NT2/D1 (cell line): ENCODE data around the gene PIGT.

ENCODE experiments used
- SUZ12 ChIP-seq: IDR thresholded peaks from 2 replicates; pipeline ENCODE4 v1.6.1; 2011; ENCODE audit not compliant: insufficient read length, insufficient read depth; ENCODE audit errors: extremely low read depth
- YY1 ChIP-seq: IDR thresholded peaks from 2 replicates; pipeline ENCODE4 v1.6.1; 2011; ENCODE audit not compliant: insufficient read length, insufficient read depth
- ZNF274 ChIP-seq: IDR thresholded peaks from 2 replicates; pipeline ENCODE4 v1.6.1; 2011; ENCODE audit warnings: mild to moderate bottlenecking, low read depth, low read length

DNA sequence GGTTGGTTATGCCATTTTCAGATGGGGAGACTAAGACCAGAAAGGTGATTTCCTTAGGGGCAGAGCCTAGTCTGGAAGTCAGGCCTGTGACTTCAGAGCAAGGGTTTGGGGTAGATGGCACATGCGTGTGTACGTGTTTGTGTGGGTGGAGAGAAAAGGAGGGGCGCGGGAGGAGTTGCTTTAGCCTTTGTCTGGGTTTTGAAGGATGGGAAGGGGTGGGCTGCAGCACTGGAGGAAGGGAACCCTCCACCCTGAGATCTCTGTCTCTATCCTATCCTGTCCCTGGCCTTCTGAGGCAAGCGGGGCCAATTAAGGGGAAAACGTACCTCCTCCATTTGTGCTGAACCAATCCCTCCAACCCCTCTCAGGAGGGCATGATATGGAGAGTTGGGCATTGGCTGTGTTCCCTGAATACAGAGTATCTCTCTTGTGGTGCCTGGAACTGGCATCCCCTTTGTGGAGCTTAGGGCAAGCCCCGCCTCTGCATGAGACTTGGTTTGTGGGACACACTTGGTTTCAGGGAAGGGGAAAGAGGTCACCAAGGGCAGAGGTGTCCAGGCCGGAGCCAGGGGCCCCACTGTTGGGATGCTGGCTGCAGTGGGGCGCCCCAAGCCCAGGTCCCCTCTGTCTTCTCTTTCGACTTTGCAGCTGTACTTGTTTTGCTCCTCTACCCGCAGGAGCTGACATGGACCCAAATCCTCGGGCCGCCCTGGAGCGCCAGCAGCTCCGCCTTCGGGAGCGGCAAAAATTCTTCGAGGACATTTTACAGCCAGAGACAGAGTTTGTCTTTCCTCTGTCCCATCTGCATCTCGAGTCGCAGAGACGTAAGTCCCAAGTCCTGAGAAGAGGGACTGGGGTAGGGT is 7.9 kb upstream of the PIGT start, which contains the start of gene DBNDD2:
- TF ChIP-seq ZNF274 (no peak), YY1 (no peak), SUZ12 (no peak)
